GM12892 (cell line): Measurements from ENCODE around the gene CWH43.
"Not testable (repeated sequence)": the region's sequence is repeated elsewhere in the genome, so short reads cannot be mapped to it uniquely, and the experiment has no call there.

ENCODE experiments used
- DNase-seq: peaks from one replicate; pipeline ENCODE4 v3.0.0; 2011; ENCODE audit not compliant: insufficient read length
- FAIRE-seq: peaks from 2 replicates; lab custom pipeline; 2011; peaks lifted over from hg19 to GRCh38; lab: Jason Lieb, UNC

Gene CWH43

DNA sequence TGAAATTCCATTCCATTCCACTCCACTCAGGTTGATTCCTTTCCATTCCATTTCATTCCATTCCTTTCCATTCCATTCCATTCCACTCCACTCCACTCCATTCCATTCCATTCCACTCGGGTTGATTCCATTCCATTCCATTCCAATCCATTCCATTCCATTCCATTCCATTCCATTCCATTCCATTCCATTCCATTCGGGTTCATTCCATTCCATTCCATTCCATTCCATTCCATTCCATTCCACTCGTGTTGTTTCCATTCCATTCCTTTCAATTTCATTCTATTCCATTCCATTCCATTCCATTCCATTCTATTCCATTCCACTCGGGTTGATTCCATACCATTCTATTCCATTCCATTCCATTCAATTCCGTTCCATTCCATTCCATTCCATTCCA lies 124.5 kb downstream of the CWH43 start:
- not testable (repeated sequence) for DNase-seq, FAIRE-seq
